Measurements from ENCODE around the gene ST6GALNAC5. TPM values are rescaled to one million over a fixed set of nuclear protein-coding genes. Genes with fewer than 3 reads are reported as not detected.

Gene ST6GALNAC5
- total RNA-seq, 4 donors from 2014 or later, result 1.8 to 5.1 (median 3.7) TPM; not detected in 1

DNA sequence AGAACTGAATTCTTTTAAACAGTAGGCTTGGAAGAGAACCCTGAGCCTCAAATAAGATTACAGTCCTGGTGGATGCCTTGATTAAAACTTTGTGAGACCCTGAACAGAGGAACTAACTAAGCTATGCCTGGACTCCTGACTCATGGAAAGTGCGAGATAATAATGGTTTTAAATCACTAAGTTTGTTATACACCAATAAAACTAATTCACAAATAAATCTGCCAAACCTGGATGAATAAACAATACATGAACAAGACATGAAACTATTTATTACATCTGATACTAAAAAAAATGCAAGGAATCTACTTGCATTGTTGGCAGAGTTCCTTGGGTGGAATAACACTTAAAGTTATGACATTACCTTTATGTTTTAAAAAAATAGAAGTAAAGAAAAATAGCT lies 233.6 kb downstream of the ST6GALNAC5 start:
- H3K4me1 ChIP-seq, result no peaks in the 10 kb centered on the region

DNA sequence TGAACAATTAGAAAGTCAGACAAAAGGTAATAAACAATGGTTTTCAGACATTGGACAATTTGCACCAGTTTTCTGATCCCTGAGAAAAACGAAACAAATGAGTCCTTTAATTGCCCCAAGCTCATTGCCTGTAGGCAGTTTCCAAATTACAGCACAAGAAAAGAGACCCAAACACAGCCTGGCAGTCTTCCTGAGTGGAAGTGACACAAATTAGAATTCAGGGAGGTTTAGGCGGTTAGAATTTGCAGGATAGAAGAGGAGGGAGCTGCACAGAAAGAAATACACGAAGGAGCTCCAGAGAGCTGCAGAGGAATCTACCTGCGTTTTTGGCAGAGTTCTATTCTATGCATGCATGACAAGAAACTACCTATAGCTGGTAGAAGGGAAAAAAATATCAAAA lies 236.2 kb downstream of the ST6GALNAC5 start:
- no peaks in the 10 kb centered on the region for H3K36me3 ChIP-seq
- no peaks in the 10 kb centered on the region for H3K9me3 ChIP-seq
- no peak overlapping the region for H3K4me3 ChIP-seq
- TF ChIP-seq, protein P1, sequence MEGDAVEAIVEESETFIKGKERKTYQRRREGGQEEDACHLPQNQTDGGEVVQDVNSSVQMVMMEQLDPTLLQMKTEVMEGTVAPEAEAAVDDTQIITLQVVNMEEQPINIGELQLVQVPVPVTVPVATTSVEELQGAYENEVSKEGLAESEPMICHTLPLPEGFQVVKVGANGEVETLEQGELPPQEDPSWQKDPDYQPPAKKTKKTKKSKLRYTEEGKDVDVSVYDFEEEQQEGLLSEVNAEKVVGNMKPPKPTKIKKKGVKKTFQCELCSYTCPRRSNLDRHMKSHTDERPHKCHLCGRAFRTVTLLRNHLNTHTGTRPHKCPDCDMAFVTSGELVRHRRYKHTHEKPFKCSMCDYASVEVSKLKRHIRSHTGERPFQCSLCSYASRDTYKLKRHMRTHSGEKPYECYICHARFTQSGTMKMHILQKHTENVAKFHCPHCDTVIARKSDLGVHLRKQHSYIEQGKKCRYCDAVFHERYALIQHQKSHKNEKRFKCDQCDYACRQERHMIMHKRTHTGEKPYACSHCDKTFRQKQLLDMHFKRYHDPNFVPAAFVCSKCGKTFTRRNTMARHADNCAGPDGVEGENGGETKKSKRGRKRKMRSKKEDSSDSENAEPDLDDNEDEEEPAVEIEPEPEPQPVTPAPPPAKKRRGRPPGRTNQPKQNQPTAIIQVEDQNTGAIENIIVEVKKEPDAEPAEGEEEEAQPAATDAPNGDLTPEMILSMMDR (IDR thresholded peaks at IDR 0.05), result no peak
- TF ChIP-seq POLR2A (IDR thresholded peaks at IDR 0.05), result no peak
- H3K4me1 ChIP-seq, result no peaks in the 10 kb centered on the region
- H3K27ac ChIP-seq, result no peak overlapping the region
- no peaks in the 10 kb centered on the region for H3K27me3 ChIP-seq
- no peak for DNase-seq

More for the DNA sequence above, 233.6 kb downstream of the ST6GALNAC5 start:
- no peak for DNase-seq
- no peak overlapping the region for H3K27ac ChIP-seq
- H3K4me3 ChIP-seq, result no peak overlapping the region
- no peaks in the 10 kb centered on the region for H3K9me3 ChIP-seq
- TF ChIP-seq, protein P1 (IDR thresholded peaks at IDR 0.05), result no peak
- no peak for TF ChIP-seq POLR2A (IDR thresholded peaks at IDR 0.05)
- no peaks in the 10 kb centered on the region for H3K36me3 ChIP-seq
- no peaks in the 10 kb centered on the region for H3K27me3 ChIP-seq

DNA sequence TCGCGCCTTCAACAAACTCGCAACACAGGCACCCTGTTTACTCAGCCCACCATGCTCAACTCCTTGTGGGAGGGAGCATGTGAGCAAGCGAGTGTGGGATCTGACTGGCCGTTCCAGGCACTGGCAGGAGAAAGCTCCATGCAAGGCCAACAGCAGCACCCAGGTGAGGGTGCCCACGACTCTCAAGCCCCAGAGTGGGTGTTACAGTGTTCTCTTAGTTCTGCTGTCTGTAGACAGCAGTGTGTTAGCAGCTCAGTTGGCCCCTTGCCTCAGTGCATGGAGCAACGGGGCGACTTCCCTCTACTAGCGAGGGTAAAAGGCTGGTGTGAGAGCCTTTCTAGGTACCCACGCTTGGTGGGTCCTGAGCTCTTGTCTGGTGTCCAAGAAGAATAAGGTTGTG lies 237.4 kb downstream of the ST6GALNAC5 start:
- TF ChIP-seq, protein P1 (IDR thresholded peaks at IDR 0.05), result no peak
- TF ChIP-seq POLR2A (IDR thresholded peaks at IDR 0.05), result no peak
- H3K36me3 ChIP-seq, result no peaks in the 10 kb centered on the region

More for the DNA sequence above, 237.4 kb downstream of the ST6GALNAC5 start:
- Histone ChIP-seq H3K9me3 (no peaks in the 10 kb centered on the region), H3K27me3 (no peaks in the 10 kb centered on the region), H3K4me1 (no peaks in the 10 kb centered on the region), H3K4me3 (no peak overlapping the region), H3K27ac (no peak overlapping the region)
- no peak for DNase-seq

Small RNA genes within 50 kb of the gene (small RNA-seq; reads per million reads assigned to genes)
- 0 reads per million in 2 donors for gene MIR7156

Measured in Peyer's patch (tissue), 4 donors.